Right atrium auricular region (tissue), 2 donors: Measurements from ENCODE around the gene CD63. TPM values are rescaled to one million over a fixed set of nuclear protein-coding genes. Genes with fewer than 3 reads are reported as not detected.

ENCODE experiments used
- DNase-seq: peaks from one replicate; pipeline ENCODE4 v3.0.0-alpha.2; 2019; ENCODE audit warnings: low spot score
- H3K27ac ChIP-seq, 2 donors: fragments of 200-600 bp; sonication (generic); 1 replicate in 1 of 2; 2 replicates in 1 of 2; pipeline ENCODE4 v1.5.1; 2016 to 2019
- H3K27me3 ChIP-seq, 2 donors: fragments of 200-600 bp; sonication (generic); one replicate each; pipeline versions ENCODE4 v1.5.1 to v1.6.0; 2017 to 2019
- H3K36me3 ChIP-seq: fragments of 200-600 bp; sonication (generic); one replicate; pipeline ENCODE4 v1.5.1; 2016
- H3K4me1 ChIP-seq, 2 donors: fragments of 200-600 bp; sonication (generic); one replicate each; pipeline versions ENCODE4 v1.5.1 to v1.6.0; 2017 to 2019
- H3K4me3 ChIP-seq, 2 donors: fragments of 200-600 bp; sonication (generic); 1 replicate in 1 of 2; 2 replicates in 1 of 2; pipeline ENCODE4 v1.5.1; 2017 to 2019; ENCODE audit warnings: mild to moderate bottlenecking in 1 of 2, moderate library complexity in 1 of 2
- H3K9me3 ChIP-seq, 2 donors: fragments of 200-600 bp; sonication (generic); one replicate each; pipeline ENCODE4 v1.5.1; 2019
- total RNA-seq, 2 donors: library from RNA; depleted of rRNA; stranded (reverse); fragments of >200 nt; gene quantifications; one replicate each; pipeline ENCODE4 v1.1.0, GENCODE V29; 2016
- TF ChIP-seq, protein P1 (sequence below), 2 donors: fragments of 200-600 bp; sonication (generic); IDR thresholded peaks; one replicate each; pipeline ENCODE4 v1.5.1; 2019; ENCODE audit warnings: antibody characterized with exemption in 2 of 2

Gene CD63
- total RNA-seq, 2 donors from 2014 or later, result 1,041 to 1,122 TPM

DNA sequence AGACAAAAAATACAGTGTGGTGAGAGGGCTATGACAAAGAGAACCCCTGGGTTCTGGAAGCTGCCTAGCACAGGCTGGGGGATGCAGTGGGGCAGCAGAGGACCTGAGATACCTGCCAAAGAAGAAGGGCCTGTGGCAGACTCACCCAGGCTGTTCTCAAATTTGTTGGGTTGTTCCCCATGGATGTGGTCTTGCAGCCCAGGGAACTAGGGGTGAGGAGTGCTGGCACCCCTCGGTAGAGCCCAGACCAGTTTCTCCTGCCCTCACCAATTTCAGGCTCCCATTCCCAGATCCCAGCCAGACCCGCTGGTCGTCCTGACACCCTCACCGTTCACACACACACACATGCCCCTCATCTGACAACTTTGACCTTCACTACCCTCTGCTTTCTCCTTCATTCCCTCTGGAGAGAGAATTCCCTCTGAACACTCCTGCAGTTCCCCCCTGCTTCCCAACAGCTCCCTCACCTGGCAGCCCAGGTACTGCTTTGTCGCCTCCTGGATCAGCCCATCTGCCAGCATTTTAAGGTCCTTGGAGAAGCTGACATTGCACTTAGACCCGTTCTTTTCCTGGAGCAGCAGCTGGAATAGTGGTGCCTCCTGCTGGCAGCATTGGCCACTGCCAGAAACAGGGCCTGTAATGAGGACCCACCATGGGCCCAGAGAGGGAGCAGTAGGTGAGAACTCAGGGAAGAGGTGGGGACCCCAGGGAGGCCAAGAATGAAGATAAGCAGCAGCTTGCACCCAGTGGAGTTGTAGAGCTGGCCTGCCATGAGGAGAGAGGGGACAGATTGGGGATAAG lies 8.2 kb upstream of the CD63 start:
- Histone ChIP-seq H3K4me1 (peaks cover 0 to 29% of the 10 kb centered on the region in 2 donors), H3K4me3 (no peak overlapping the region), H3K9me3 (no peaks in the 10 kb centered on the region), H3K27me3 (no peaks in the 10 kb centered on the region), H3K36me3 (no peaks in the 10 kb centered on the region), H3K27ac (peak overlapping the region; percentile 75 to 78)
- TF ChIP-seq, protein P1, sequence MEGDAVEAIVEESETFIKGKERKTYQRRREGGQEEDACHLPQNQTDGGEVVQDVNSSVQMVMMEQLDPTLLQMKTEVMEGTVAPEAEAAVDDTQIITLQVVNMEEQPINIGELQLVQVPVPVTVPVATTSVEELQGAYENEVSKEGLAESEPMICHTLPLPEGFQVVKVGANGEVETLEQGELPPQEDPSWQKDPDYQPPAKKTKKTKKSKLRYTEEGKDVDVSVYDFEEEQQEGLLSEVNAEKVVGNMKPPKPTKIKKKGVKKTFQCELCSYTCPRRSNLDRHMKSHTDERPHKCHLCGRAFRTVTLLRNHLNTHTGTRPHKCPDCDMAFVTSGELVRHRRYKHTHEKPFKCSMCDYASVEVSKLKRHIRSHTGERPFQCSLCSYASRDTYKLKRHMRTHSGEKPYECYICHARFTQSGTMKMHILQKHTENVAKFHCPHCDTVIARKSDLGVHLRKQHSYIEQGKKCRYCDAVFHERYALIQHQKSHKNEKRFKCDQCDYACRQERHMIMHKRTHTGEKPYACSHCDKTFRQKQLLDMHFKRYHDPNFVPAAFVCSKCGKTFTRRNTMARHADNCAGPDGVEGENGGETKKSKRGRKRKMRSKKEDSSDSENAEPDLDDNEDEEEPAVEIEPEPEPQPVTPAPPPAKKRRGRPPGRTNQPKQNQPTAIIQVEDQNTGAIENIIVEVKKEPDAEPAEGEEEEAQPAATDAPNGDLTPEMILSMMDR (IDR thresholded peaks at IDR 0.05), result peak; percentile 64 to 84
- no peak for DNase-seq

DNA sequence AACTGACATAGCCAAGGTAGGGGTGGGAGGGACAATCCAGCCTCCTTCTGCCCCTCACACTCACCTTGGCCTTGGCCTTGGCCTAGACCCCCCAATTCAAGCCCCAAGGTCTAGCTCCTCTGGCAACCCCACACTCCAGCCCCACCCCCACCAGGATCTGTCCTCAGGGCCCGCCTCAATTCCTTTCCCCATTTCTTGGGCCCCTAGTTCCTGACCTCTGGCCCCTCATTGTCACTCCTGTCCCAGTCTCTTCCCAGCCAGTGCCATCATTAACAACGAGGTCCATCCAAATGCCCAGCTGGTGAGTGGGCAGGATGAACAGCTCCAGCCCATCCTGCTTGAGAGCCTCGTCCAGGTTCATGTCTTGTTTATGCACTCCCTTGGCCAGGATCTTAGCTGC lies 7.3 kb upstream of the CD63 start:
- no peaks in the 10 kb centered on the region for H3K9me3 ChIP-seq
- no peaks in the 10 kb centered on the region for H3K27me3 ChIP-seq
- H3K27ac ChIP-seq, result peak overlapping the region in 1 of 2 donors; percentile 75
- no peak for DNase-seq
- TF ChIP-seq, protein P1 (IDR thresholded peaks at IDR 0.05), result no peak
- peaks cover 0 to 38% of the 10 kb centered on the region in 2 donors for H3K4me1 ChIP-seq
- H3K36me3 ChIP-seq, result no peaks in the 10 kb centered on the region
- H3K4me3 ChIP-seq, result no peak overlapping the region

DNA sequence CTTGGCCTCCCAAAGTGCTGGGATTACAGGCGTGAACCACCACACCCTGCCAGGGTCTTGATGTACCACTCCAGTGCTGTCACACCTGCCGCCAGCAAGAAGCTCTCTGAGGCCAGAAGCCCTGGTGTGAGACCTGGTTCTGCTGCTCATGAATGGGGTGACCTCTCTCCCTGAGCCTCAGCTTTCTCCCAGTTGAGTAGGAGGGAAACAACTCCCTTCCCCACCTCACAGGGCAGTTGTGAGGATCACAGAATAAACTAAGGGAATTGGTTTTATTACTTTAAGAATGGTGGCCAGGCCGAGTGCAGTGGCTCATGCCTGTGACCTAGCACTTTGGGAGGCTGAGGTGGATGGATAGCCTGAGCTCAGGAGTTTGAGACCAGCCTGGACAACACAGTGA lies 5.8 kb upstream of the CD63 start:
- TF ChIP-seq, protein P1 (IDR thresholded peaks at IDR 0.05), result no peak
- no peaks in the 10 kb centered on the region for H3K9me3 ChIP-seq

DNA sequence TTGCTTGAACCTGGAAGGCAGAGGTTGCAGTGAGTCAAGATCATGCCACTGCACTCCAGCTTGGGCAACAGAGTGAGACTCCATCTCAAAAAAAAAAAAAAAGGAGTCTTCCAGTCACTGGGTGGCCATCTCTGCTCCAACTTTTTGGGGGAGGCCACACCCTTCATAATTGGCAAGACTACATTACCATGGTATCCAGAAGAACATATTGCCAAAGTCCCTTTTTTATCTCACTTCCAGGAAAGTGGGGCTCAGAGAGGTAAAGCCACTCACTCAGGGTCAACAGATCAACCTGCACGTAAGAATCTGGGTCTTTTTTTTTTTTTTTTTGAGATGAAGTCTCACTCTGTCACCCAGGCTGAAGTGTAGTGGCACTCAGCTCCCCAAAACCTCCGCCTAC lies 5.0 kb upstream of the CD63 start:
- no peak overlapping the region for H3K27ac ChIP-seq
- TF ChIP-seq, protein P1 (IDR thresholded peaks at IDR 0.05), result no peak
- no peaks in the 10 kb centered on the region for H3K36me3 ChIP-seq
- H3K27me3 ChIP-seq, result no peaks in the 10 kb centered on the region
- no peak for DNase-seq
- H3K9me3 ChIP-seq, result no peaks in the 10 kb centered on the region
- no peak overlapping the region for H3K4me3 ChIP-seq
- peaks cover 0 to 53% of the 10 kb centered on the region in 2 donors for H3K4me1 ChIP-seq

More for the DNA sequence above, 5.8 kb upstream of the CD63 start:
- DNase-seq, result no peak
- H3K4me1 ChIP-seq, result peaks cover 0 to 53% of the 10 kb centered on the region in 2 donors
- H3K4me3 ChIP-seq, result no peak overlapping the region
- no peak overlapping the region for H3K27ac ChIP-seq
- no peaks in the 10 kb centered on the region for H3K27me3 ChIP-seq
- H3K36me3 ChIP-seq, result no peaks in the 10 kb centered on the region

DNA sequence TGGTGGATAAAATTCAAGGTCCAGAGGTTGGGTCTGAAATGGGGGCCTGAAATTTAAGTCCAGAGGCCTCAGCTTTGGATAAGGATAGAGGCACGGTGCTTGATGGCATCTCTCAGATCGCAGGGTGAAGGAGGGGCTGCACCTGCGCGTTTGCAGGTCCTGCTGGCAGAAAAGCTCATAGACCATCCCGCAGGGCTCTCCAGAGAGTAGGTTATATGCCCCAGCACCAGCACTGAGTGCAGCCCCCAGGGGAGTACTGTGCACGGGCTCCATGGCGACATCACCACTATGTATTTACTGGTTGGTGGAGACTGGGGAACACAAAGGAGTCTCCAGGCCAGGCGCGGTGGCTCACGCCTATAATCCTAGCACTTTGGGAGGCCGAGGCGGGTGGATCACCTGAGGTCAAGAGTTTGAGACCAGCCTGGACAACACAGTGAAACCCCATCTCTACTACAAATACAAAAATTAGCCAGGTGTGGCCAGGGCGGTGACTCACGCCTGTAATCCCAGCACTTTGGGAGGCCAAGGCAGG lies 4.3 kb upstream of the CD63 start:
- DNase-seq, result no peak
- TF ChIP-seq, protein P1 (IDR thresholded peaks at IDR 0.05), result no peak

More for the DNA sequence above, 4.3 kb upstream of the CD63 start:
- Histone ChIP-seq H3K9me3 (no peaks in the 10 kb centered on the region), H3K4me1 (peaks cover 0 to 47% of the 10 kb centered on the region in 2 donors), H3K4me3 (no peak overlapping the region), H3K27me3 (no peaks in the 10 kb centered on the region), H3K36me3 (no peaks in the 10 kb centered on the region), H3K27ac (no peak overlapping the region)
